ENCODE measurements around the gene THBS2. TPM values are rescaled to one million over a fixed set of nuclear protein-coding genes. Genes with fewer than 3 reads are reported as not detected.

THBS2 gene
- total RNA-seq, 1 donor from 2014 or later = 0.23 TPM

DNA sequence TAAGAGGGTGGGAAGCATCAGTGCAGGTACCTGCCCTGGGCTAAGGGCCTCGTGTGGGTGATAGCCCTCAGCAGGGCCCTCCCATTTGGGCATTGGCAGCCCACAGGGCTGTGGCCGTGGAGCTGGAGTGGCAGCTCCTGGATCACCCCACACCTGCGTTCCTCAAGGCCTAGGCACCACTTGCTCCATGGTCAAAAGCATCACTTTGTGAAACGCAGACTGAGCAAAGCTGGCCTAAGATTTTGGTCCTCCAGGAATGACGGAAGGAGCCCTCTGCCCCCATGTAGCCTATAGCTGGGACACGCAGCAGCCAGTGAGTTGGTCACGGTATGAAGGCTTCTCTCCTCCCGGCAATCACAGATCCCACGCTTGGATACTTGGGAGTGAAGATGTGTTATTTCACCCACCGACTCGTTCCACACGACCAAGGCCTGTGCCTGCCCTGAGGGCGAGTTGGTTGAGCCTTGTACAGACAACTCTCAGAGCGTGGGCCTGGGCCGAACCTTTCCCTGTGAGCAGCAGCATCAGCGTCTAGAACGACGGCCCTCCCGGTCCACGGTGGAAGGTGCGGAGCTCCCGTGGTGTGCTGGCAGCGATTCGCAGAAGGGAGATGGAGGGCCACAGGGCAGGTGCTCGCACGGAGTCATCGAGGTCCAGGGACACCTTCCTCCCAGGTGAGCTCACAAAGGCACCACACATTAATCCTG, 39.7 kb downstream of the THBS2 start:
- H3K36me3 Mint-ChIP-seq (ENCODE audit: low read depth, unreplicated experiment) = no peaks in the 10 kb centered on the region
- H3K4me3 Mint-ChIP-seq (ENCODE audit: unreplicated experiment) = no peak overlapping the region
- H3K4me1 Mint-ChIP-seq (ENCODE audit: unreplicated experiment) = no peaks in the 10 kb centered on the region
- DNase-seq (ENCODE audit: low spot score) = no peak
- H3K9me3 Mint-ChIP-seq (ENCODE audit: unreplicated experiment) = no peaks in the 10 kb centered on the region
- no peak overlapping the region for H3K27ac Mint-ChIP-seq (ENCODE audit: unreplicated experiment)
- TF ChIP-seq, protein P1, sequence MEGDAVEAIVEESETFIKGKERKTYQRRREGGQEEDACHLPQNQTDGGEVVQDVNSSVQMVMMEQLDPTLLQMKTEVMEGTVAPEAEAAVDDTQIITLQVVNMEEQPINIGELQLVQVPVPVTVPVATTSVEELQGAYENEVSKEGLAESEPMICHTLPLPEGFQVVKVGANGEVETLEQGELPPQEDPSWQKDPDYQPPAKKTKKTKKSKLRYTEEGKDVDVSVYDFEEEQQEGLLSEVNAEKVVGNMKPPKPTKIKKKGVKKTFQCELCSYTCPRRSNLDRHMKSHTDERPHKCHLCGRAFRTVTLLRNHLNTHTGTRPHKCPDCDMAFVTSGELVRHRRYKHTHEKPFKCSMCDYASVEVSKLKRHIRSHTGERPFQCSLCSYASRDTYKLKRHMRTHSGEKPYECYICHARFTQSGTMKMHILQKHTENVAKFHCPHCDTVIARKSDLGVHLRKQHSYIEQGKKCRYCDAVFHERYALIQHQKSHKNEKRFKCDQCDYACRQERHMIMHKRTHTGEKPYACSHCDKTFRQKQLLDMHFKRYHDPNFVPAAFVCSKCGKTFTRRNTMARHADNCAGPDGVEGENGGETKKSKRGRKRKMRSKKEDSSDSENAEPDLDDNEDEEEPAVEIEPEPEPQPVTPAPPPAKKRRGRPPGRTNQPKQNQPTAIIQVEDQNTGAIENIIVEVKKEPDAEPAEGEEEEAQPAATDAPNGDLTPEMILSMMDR (IDR thresholded peaks at IDR 0.05; ENCODE audit: unreplicated experiment) = no peak
- H3K27me3 Mint-ChIP-seq (ENCODE audit: unreplicated experiment) = peaks cover 5% of the 10 kb centered on the region

DNA sequence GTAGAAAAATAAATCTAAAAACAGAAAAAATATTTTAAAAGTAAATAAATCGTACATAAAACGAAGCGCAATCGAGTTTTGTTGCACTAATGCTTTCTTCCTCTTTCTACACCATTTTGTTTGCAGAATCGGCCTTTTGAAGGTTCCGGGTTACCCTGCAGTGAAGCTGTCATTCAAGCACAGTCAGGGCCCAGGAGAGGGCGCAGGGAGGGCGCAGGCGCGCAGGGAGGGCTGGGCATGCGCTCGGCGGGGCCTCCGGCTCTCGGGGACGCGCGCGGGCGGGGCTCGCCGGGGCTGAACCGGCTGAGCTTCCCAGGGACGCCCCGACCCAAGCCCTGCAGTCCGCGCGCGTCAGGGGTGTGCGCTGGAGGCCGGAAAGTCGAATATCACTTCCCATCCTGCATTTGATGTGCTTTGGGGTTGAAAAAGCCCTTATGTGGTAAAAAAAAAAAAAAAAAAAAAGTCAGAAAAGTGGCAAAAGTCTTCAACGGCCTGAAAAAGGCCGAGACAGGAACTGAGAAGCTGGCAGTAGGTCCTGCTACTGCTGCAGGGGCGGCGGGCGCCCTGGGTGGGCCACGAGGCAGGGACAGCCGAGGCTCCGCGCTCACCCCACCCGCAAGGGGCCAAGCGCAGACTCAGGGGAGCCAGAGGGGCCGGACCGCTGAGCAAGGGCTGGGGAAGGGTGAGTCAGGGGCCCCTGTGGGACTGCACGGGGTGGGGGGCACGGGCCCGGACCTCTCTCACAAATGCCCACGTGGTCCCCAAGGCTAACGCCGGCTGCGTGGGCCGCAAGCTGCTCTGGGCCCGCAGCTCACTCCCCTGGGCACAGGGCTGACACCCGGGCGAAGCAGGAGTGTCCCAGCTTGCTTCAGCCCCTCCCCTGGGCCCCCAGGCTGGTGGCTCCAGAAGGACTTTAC, 40.5 kb downstream of the THBS2 start:
- Mint-ChIP-seq H3K4me1 (ENCODE audit: unreplicated experiment) (no peaks in the 10 kb centered on the region), H3K4me3 (ENCODE audit: unreplicated experiment) (no peak overlapping the region), H3K36me3 (ENCODE audit: low read depth, unreplicated experiment) (no peaks in the 10 kb centered on the region), H3K27me3 (ENCODE audit: unreplicated experiment) (peaks cover 5% of the 10 kb centered on the region), H3K27ac (ENCODE audit: unreplicated experiment) (no peak overlapping the region), H3K9me3 (ENCODE audit: unreplicated experiment) (no peaks in the 10 kb centered on the region)
- TF ChIP-seq, protein P1 (IDR thresholded peaks at IDR 0.05; ENCODE audit: unreplicated experiment) = no peak
- DNase-seq (ENCODE audit: low spot score) = peak; percentile 91

DNA sequence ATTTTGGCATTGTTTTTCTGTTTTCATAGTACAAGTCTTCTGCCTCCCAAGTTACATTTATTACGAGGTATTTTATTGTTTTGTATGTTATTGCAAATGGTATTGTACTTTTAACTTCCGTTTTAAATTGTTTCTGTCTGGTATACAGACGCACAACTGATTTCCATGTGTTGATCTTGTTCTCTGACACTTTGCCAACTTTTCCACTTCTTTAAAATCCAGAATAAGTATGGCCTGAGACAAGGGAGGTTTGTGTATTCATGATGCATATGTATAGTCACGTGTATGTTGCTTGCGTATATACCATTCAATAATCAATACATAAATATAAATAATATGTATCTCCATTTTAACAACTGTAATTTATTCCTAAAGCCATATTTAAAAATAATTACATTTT, 41.2 kb downstream of the THBS2 start:
- peaks cover 5% of the 10 kb centered on the region for H3K27me3 Mint-ChIP-seq (ENCODE audit: unreplicated experiment)
- H3K4me1 Mint-ChIP-seq (ENCODE audit: unreplicated experiment) = no peaks in the 10 kb centered on the region
- TF ChIP-seq, protein P1 (IDR thresholded peaks at IDR 0.05; ENCODE audit: unreplicated experiment) = no peak
- no peaks in the 10 kb centered on the region for H3K9me3 Mint-ChIP-seq (ENCODE audit: unreplicated experiment)
- DNase-seq (ENCODE audit: low spot score) = no peak
- H3K4me3 Mint-ChIP-seq (ENCODE audit: unreplicated experiment) = no peak overlapping the region
- no peak overlapping the region for H3K27ac Mint-ChIP-seq (ENCODE audit: unreplicated experiment)
- no peaks in the 10 kb centered on the region for H3K36me3 Mint-ChIP-seq (ENCODE audit: low read depth, unreplicated experiment)

DNA sequence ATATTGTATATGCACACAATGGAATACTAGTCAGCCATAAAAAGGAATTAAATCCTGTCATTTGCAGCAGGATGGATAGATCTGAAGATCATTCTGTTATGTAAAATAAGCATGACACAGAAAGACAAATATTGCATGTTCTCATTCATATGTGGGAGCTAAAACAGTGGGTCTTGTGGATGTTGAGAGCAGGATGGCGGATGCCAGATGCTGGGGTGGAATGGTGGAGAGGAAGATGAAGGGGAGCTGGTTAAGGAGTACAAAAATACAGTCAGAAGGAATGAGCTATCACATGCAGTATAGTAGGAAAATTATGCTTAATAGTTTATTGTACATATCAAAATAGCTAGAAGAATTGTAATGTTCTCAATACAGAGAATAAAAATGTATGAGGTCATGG, 41.8 kb downstream of the THBS2 start:
- Mint-ChIP-seq H3K4me3 (ENCODE audit: unreplicated experiment) (no peak overlapping the region), H3K36me3 (ENCODE audit: low read depth, unreplicated experiment) (no peaks in the 10 kb centered on the region), H3K27ac (ENCODE audit: unreplicated experiment) (no peak overlapping the region), H3K9me3 (ENCODE audit: unreplicated experiment) (no peaks in the 10 kb centered on the region), H3K4me1 (ENCODE audit: unreplicated experiment) (no peaks in the 10 kb centered on the region), H3K27me3 (ENCODE audit: unreplicated experiment) (peaks cover 5% of the 10 kb centered on the region)
- DNase-seq (ENCODE audit: low spot score) = no peak
- TF ChIP-seq, protein P1 (IDR thresholded peaks at IDR 0.05; ENCODE audit: unreplicated experiment) = no peak

DNA sequence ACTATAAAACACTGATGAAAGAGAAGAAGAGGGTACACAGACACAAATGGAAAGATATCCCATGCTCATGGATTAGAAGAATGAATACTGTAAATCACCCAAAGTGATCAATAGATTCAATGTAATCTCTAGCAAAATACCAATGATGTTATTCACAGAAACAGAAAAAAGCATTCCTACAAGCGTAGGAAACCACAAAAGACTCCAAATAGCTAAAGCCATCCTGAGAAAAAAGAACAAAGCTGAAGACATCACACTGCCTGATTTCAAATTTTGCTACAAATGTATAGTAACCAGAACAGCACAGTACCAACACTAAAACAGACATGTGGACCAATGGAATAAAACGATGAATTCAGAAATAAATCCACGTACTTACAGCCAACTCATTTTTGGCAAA, 43.0 kb downstream of the THBS2 start:
- Mint-ChIP-seq H3K36me3 (ENCODE audit: low read depth, unreplicated experiment) (no peaks in the 10 kb centered on the region), H3K4me1 (ENCODE audit: unreplicated experiment) (no peaks in the 10 kb centered on the region), H3K27me3 (ENCODE audit: unreplicated experiment) (peaks cover 5% of the 10 kb centered on the region), H3K4me3 (ENCODE audit: unreplicated experiment) (no peak overlapping the region), H3K27ac (ENCODE audit: unreplicated experiment) (no peak overlapping the region), H3K9me3 (ENCODE audit: unreplicated experiment) (no peaks in the 10 kb centered on the region)
- TF ChIP-seq, protein P1 (IDR thresholded peaks at IDR 0.05; ENCODE audit: unreplicated experiment) = no peak
- DNase-seq (ENCODE audit: low spot score) = no peak

All from endothelial cell (in vitro differentiated cells).